PC-9 (cell line): ENCODE data around the gene ADAMTS20.

ENCODE experiments used
- CTCF ChIP-seq: fragments of 200-600 bp; sonication (generic); conservative IDR thresholded peaks from 2 replicates; pipeline ENCODE4 v1.6.1; 2017; ENCODE audit warnings: mixed run types, antibody characterized with exemption, mild to moderate bottlenecking, moderate library complexity
- EZH2 ChIP-seq: fragments of 200-600 bp; sonication (generic); IDR thresholded peaks from 2 replicates; pipeline ENCODE4 v1.8.0; 2017; ENCODE audit warnings: antibody characterized with exemption, low read depth

GRCh38 chr12:43337571-43338444 is 214.2 kb downstream of the ADAMTS20 start:
- TF ChIP-seq CTCF (no peak), EZH2 (no peak)
